Ureter (tissue), 1 donor: ENCODE results near the gene SPIRE1. TPM values are rescaled to one million over a fixed set of nuclear protein-coding genes. Genes with fewer than 3 reads are reported as not detected.
"Not testable (repeated sequence)": the region's sequence is repeated elsewhere in the genome, so short reads cannot be mapped to it uniquely, and the experiment has no call there.

Source experiments
- DNase-seq: peaks from one replicate; pipeline ENCODE4 v3.0.0-alpha.2; 2020; ENCODE audit warnings: low spot score
- total RNA-seq: library from RNA; stranded (reverse); gene quantifications from one replicate; pipeline ENCODE4 v1.2.4, GENCODE V29; 2023
- donor health status: DM: yes; HTN: yes; CAD: no.

SPIRE1 gene
- total RNA-seq, 1 donor from 2014 or later = 28.1 TPM

DNA sequence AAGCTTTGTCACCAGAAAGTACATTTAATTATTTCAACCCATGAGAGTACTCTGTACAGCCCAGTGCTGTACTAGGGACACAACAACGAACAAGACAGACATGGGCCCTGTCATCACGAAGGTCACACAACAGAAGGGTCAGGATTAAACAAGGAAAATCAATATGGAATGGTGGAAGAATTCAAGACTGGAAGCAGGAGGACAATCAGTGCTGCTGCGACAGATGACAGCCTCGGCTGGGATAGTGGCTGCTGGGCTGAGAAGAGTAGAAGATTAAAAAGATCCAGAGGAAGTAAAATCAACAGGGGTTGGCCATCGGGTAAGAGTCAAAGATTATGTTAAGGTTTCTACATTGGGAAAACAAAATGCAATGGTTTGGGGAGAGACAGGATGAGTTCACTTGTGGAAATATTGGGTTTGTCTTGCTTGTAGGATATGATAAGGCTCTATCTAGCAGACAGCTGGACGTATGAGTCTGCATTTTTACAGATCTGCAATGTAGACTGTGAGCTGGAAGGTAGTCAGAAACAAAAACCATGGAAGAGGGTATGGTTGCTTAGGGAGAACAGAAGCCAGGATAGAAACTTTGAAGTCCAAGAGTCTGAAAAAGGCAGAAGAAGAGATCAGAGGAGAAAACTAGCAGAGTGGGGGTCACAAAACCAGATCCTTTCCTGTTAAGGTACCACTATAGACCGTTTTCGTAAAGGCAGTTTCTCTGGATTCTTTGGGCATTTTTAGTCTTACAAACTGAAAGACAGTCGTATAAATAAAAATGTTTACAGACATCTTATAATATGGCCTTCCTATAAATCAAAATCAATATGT lies 166.1 kb downstream of the SPIRE1 start:
- DNase-seq = no peak

DNA sequence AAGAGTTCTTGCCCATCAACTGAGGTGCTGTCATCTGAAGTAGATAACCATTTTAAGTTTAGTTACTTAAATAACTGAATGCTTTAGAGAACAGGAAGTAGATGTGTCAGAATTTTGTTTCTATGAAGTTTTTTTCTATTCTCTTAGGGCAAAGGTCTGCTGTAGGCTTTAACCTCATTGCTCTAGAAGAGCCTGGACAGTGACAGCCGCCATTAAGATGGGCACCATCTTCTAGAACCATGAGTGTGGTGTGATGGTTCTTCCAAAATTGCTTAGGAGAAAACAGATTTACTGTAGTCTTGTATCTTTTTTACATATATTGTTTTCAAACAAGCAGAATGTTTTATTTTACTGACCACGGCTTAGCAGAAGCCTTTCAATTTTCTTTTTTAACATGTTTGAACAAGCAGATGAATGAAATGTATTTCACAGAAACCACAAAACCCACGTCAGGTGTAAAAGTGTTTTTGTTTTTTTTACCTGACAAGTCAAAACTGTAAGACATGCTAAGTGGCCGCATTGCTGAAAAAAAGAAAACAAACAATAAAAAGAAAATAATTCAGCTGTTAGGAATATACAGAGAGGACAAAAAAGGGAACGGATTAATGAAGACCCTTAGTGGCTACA lies 172.3 kb downstream of the SPIRE1 start:
- no peak for DNase-seq

DNA sequence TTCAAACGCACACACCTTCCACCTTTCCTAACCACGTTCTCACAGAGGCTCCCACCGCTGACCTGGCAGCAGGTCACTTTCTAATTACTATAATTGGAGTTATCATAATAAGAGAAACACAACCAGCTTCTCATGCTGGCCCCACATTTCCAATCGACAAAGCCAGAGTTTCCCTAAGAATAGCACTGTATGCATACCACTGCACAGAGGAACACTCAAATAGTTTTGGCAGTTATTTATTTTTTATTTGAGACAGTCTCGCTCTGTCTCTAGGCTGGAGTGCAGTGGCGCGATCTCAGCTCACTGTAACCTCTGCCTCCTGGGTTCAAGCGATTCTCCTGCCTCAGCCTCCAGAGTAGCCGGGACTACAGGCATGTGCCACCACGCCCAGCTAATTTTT lies 176.0 kb downstream of the SPIRE1 start:
- DNase-seq = not testable (repeated sequence)

DNA sequence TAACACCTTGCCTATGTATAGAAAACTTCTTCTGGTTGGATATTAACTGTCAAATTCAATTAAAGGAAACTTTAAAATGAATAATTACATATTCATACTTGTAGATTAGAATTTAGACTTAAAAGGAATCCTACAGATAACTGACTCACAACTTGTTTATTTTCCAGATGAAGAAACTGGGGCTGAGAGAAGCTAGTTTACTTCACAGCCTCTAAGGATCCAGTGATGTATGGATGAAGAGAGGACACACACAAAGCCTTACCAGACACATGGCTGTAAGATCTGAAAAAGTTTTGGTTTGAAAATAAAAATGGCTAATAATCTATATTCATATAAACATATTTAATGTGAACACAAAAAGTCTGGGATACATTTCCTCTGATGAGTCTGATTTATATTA lies 177.9 kb downstream of the SPIRE1 start:
- no peak for DNase-seq

DNA sequence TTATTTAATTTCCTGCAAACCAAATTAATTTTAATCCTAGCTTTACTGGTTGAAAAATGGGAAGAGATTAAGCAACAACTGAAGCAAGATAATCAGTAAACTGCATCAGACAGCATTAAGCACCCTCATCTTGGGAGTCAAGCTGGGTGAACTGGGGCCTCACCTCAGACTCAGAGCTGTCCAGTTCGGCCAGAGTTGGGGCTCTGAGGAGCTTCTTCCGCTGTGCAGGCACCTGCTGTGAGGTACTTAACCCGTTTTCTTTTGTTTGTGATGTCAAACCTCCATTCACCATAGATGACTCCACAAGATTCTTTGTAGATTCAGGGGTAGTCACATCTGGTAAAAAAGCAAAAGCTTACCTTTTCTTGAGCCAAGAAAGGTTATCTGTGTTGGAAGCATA lies 178.4 kb downstream of the SPIRE1 start:
- no peak for DNase-seq

DNA sequence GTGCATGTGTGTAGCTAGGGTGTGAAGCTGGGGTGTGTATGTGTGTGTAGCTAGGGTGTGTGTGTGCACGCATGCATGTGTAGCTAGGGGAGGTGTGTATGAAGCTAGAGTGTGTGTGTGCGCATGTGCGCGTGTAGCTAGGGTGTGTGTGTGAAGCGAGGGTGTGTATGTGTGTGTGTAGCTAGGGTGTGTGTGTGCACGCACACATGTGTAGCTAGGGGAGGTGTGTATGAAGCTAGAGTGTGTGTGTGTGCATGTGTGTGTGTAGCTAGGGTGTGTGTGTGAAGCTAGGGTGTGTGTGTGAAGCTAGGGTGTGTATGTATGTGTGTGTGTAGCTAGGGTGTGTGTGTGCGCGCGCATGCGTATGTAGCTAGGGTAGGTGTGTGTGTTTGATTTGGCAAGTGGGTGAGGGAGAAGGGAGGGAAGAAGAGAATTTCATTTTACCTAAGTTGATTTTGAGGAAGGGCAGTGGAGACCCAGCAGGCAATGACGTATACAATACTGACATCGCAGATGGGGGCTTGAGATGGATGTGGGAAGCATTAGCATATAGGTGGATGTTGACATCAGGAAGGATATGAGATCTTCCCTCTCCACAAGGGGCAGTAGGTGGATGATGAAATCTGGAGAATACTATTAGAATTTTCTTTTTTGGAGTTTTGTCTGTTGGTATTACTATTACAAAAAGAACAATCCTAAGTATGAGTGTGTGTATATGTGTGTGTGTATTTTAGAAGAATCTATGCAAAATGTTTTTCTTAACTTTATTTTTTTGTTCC lies 179.4 kb downstream of the SPIRE1 start:
- no peak for DNase-seq

DNA sequence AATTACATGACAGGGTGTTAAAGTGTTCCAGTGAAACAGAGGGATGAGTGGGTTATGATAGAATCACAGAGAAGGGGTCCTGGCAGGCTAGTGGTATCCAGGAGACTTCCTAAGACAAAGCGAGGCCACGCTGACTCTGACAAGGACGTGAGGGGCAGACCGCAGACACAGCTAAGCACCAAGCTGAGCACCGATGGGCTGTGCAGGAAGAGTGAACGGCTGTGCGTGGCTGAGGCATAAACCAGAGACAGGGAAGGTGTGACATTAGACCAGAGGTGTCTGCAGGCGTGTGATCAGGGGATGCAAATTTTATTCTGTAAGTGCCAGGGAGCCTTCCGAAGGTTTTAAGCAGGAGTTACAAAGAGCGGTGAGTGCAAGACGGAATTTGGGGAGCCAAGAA lies 180.3 kb downstream of the SPIRE1 start:
- DNase-seq = no peak

DNA sequence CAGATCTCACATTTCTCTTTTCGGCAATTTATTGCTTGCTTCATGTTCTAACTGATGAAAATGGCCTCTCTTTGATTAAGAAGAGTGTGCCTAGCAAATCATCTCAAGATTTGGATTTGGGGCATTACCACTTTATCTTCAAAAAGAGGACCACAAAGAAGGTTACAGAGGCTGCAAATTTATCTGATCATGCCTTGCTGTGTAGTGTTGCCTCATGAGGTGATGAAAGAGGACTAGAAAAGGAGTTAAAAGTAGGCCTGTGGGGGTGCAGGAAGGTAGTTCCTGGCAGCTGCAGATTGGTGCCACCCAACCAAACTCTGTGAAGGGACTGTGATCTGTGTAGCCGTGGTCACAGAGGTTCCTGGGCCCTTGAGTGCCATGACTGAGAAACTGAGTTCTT lies 181.0 kb downstream of the SPIRE1 start:
- DNase-seq = no peak

DNA sequence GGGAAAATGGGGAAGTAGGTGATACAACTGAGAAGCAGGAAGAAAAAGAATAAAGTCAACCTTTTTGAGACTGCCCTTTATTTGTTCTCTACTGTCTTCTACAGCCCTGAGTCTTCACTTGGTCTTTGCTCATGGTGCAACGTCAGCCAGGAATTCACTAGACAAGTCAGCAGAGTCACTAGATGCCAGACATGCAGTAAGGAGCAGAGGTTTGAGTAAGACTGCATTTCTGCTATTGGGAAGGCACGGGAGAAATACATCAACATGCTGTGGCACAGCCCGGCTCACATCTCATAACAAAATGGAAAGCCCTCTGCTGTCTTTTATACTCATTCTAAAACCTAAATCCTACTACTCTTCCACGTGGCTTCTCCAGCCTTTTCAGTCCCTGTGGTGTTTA lies 183.0 kb downstream of the SPIRE1 start:
- DNase-seq = no peak

DNA sequence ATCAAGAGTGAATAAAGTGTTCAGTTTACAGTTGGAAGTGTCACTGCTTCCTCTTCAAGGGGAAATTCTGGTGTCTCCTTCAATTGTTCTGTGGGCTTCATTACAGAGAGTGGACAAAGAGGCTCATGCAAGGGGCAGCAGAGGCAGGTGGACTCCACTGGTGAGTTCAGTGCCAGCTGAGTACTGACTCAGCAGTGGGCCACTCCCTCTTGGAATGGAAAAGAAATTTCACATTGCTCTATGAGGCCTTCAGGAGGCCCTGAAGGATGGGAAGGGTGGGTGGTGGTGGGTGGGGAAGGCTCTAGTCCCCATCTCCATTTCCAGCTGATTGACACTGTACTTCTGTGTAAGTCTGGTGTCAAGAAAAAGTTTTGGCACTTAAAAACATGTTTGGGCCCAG lies 183.8 kb downstream of the SPIRE1 start:
- no peak for DNase-seq

DNA sequence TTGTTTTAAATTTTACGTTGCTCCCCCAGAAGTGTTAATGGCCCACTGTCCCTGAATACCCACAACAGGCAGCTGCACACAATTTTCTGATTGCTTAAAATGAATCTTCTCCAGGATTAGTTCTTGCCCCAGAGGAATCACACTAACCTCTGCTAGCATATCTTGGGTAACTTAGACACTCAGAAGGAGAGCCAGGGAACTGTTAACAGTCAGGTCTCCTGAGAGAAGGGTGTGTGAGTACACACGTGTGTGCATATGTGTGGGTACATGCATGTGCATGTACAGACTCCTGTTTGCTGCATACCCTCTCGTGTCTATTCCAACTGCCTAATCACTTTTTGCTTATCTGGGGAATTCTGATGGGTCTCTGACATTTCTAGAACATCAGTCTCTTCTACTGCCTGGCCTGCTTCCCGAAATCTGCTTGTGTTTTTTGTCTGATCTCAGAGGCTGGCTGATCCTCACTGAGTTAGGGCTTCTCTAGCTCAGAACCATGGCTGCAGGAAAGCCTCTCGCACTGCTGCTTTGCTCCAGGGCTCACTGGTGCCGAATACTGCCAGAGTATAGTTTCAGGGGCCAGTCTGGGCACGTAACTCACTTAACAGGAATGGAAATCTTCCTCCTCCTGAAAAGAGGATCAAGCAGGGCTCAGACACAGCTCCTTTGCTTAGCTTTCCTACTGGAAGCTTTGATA lies 187.4 kb downstream of the SPIRE1 start:
- peak; percentile 64 for DNase-seq

DNA sequence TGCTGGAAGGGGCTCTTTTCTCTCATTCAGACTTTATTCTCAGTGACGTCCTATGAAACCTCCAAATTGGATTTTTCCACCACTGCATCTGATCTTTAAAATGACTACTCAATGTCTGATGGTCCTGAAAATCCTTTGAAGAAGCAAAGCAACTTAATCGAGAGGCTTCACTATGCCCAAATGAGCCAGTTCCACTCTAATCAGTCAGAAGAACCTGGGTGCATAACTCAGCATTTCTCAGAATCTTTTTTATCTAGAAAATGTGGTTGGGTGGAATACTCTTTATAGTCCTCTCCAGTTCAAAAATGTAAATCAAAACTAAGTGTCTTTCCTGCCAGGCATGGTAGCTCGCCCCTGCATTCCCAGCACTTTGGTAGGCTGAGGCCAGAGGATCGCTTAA lies 189.5 kb downstream of the SPIRE1 start:
- DNase-seq = no peak

DNA sequence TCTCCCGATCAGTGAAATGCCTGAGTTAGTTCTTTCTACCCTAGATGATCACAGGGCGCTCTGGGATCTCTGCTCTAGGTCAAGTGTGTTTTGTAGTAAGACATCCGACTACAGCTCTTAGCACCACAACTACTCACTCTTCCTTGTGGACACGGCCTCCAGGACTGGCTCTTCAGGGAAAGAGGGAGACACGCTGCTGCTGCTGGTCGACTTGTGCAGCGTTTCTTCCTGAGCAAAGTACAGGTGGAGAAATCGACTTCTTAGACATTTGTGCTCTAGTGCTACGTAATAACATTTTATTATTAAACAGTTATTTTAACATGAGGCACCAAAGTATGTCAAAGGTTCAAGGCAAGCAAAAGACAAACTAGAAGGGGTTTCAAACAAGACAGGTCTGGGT lies 193.2 kb downstream of the SPIRE1 start:
- DNase-seq = no peak

DNA sequence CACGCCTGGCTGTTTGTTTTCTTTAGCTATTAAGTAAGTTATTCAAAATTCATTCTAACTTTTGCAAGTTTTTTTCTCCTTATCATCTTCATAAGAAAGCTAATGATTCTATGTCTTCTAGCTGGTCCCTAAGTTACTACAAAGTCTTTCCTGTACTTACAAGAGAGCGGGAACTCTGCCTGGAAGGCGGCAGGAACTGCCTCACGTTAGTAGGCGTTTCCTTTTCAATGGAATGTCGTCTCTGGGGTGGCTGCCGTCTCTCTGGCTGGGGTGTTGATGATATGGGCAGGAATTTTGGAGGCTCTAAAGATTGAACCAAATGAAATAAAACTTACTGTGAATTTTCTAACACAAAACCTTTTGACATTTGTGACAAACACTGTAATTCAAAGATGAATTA lies 194.7 kb downstream of the SPIRE1 start:
- DNase-seq = no peak

DNA sequence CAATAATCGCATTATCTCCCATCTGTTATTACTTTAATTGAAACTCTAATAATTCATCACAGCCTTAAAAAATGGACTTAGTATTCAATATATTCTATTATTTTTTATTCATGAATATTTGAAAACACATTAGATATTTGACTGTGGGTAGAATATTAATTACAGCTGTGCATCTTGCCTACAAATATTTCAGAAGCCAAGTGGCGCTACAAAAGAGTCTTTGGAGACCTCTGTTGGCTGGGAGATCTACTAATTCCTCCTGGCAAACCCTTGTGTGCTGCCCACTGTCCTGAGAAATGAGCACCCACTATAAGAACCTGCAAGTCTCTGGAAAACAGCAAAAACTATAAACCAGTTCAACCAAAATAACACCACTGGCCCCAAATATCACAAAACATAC lies 195.7 kb downstream of the SPIRE1 start:
- DNase-seq = no peak

DNA sequence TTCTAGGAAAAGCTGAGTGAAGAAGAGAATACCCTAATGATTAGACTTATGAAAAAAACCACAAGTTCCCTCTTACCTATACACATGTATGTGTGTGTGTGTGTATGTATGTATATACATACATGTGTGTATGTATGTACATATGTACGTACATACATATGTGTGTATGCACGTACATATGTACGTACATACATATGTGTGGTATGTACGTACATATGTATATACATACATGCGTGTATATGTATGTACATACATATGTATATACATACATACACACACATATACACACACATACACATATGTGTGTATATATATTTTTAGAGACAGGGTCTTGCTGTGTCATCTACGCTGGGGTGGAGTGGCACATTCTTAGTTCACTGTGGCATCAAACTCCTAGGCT lies 196.6 kb downstream of the SPIRE1 start:
- no peak for DNase-seq

DNA sequence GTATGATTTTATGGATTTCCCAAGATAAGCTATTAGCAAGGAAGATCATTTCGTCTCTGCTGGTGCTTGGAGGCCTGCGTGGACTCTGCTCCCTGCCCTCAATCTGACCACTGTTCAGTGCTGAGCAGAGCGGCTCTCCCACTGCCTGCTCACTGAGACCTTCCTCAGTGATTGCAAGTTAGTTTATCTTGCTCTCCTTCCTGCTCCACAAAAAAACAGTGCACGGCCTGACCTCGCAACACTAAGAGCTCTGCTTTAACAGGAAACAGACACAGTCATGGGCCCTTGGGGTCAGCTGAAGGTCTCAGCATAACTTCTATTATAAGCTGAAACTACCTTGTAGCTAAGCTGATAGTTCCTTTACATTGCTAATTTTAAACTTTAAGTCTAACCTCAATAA lies 197.0 kb downstream of the SPIRE1 start:
- no peak for DNase-seq

DNA sequence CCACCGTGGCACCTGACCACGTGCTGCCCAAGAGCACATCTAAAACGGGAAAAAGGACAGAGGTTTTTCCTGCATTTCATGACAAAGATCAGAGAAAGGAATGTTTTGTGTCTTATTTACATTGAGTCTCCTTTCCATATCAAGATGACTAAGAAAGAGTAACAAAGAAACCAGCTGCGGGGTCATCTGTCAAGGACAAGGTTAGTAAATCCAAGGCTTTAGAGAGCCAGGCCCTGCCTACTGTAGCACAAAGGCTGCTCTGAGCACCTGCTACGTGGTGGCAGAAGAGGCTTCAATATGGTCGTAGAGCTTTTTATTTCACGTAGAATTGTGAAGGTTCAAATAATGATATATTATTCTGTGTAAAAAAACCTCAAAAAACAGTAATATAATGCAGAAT lies 199.1 kb downstream of the SPIRE1 start:
- no peak for DNase-seq

DNA sequence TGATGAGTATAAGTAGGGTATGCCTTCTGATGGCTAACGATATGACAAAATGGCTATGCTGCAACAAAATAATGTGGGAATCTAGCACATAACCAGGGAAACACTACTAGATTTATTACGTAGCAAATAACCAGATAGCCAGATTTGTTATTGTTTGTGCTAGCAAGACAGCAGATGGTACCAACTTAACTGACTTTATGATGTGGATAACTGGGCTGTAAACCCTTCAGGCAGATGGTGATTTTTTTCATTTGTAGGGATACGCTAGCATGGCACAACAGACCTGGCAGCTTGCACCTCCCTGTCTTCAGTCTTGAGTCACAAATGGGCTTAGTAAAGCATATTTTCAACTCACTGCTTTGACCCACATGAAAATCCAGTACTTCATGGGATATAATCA lies 201.5 kb downstream of the SPIRE1 start:
- no peak for DNase-seq

DNA sequence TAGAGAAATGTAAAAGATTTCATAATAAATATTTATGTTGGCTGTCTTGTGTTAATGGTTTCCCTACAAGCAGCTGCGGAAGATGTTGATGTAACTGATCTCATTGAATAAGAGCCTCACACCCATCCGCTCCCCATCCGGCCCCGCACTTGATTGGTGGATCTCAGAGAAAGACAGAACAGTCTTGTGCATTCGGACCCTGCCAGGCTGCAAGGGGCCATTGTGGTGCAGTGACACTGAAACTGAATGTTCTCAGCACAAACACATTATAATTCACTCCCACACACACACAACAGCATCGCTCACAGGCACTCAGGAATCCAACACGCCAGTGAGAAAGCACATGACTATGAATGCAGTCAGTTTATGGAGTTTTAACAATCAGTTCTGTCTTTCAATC lies 202.4 kb downstream of the SPIRE1 start:
- DNase-seq = no peak

DNA sequence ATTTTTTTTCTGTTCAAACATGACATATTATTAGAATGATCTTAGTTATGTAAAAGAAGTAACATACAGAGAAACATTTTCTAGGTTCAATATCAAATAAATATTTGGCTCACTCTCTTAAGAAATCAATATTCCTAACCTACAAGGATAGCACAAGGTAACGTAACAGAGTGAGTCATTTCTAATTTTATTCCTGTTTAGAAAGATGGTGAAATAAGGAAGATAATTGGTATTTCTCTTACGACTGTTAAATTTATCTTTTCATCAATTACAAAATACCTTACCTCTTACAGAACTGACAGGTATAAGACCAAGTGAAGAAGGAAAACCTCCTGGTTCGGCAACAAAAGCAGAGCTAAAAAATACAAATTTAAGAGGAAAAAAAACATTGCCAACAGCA lies 205.1 kb downstream of the SPIRE1 start:
- no peak for DNase-seq

DNA sequence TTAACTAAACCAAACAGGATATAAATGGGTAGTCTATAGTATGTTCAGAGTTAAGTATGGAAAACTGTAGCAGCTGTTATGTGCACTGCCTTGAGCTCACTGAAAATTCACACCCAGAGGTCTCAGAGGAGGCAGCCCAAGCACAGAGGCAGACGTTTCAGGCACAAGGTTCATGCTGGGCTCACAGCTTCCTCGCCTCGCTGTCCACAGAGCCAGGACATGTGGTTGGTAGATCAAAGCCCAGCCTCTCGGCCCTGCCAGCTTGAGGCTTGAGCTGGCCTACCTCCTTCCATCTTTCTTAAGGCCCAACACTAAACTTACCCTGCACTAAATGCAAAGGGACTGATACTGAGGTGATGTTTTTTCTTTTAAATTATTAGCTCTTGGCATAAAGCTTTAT lies 206.5 kb downstream of the SPIRE1 start:
- DNase-seq = no peak
